Fibroblast of skin of right quadriceps (primary cell): ENCODE results near the gene ALAD.

Experiments
- DNase-seq: peaks from one replicate; pipeline ENCODE4 v3.0.0-alpha.2; 2013

Gene ALAD

DNA sequence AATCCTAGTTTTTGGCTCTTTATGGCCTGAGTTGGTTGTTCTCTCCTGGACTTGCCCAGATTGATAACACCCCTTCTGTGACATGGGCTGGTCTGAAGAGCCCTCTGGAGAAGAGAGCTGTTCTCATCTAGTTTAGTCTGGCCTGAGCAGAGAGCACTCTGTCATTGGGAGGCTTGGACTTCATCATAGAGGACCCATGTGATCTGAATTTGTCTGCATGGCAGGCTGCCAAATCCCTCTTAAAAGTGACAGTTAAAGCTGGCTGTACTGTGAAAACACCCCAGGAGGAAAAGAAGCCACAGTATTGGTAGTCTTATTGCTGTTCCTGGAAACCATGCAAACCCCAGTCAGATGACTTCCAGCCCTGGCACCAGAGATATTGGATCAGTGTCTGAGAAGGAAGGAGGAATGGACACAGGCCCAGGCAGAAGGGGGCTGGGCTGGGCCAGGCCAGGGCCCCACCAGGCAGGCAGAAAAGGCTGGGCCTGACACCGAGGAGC, 57.3 kb downstream of the ALAD start:
- peak; percentile 38 for DNase-seq

DNA sequence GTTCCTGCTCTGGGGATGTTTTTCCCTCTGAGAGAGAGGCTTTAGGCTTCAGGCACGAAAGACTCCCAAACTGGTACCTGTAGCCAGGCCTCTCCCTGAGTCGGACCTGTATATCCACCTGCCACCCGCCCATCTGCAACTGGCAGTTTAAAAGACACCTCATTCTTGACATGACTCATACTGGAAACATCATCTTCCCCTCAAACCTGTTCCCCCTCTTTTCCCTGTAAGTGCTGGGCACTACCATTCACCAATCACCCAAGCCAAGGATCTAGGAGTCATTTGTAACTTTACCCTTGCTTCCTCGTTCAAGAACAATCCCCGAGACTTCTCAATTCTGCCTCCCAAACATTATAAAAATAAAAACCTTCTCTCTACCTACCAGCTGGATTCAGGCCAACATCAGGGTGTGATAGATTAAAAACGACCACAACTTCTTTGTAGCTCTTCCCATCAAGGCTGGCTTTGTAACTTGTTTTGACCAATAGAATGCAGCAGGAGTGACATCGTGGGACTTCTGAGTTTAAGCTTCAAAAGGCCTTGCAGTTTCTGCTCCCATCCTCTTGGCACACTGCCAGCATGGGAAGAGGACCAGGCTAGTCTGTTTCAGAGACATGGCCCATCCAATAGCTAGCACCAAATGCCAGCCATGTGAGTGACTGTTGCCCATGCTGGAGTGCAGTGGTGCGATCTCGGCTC, 59.2 kb downstream of the ALAD start:
- no peak for DNase-seq

DNA sequence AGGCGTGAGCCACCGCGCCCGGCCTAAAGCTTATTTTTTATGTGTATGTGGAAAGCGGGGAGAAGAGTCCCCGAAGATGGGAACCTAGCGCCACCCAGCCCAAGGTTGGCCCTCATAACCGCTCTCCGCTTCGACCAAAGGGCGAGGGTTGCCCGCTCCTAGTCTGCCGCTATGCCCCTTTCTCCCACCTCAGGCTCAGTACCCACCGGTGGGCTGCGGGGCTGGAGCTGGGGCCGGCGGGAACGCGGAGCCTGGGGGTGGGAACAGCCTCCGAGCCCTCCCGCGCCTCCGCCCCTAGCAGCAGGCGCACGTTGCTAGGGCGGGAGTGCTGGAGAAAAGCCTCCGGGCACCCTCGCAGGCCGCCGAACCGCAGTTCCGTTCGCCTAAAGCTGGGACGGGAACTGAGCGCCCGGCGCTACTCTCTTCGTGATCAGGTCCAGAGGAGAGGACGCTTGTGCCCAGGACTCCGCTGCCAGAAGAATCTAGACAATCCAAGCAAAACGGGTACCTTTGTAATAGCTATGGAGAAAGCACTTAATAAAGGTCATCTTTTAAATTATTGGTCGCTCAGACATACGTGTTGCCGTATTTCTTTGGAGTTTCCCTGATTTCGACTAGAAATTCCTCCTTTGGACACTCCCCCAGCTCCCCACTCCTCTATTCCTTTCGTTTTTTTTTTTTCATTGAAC, 60.9 kb downstream of the ALAD start, which contains the start of gene WDR31:
TSS of gene WDR31 (minus strand) at position 265 of the 689 bp plus-strand sequence. CDS start 8,253 bp downstream, outside the sequence.
- DNase-seq: peak; percentile 89

DNA sequence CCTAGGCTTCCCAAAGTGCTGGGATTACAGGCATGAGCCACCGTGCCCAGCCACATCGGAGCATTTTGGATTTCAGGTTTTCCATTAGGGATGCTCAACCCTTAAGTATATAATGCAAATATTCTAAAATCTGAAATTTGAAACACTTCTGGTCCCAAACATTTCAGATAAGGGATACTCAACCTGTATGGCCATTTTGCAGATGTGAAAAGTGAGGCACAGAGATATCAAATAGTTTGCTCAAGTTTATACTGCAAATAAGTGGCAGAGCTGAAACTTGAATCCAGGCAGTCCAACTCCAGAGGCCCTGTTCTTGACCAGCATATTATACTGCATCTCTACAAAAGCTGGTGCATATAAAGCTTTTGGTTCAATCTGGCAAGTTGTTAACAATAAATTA, 63.4 kb downstream of the ALAD start:
- no peak for DNase-seq
